IMR-90 (cell line): ENCODE data around the gene ACSS2. TPM values are rescaled to one million over a fixed set of nuclear protein-coding genes. Genes with fewer than 3 reads are reported as not detected.
A peak's percentile ranks its signal among the peaks of the same experiment; 100 is the strongest.

ENCODE experiments used
- ATAC-seq: fragments of 200-7000 bp; cut with Tn5 transposase; 2 replicates; pipeline ENCODE4 v1.9.1; 2020; ENCODE audit warnings: low read depth, mild to moderate bottlenecking, moderate library complexity
- BruUV-seq: library from RNA; stranded (reverse); fragments of 400-500 nt; replicated peaks from 2 replicates; lab custom pipeline; 2021; lab: Mats Ljungman, UMichigan
- CTCF ChIA-PET: fragments of 300-600 bp; formaldehyde crosslinking; extraction: SDS; loops from one replicate; lab custom pipeline; 2021; ENCODE audit warnings: antibody characterized with exemption; lab: Yijun Ruan, JAX
- POLR2A ChIA-PET: fragments of 300-600 bp; sonication (Branson Sonifier 250); formaldehyde crosslinking; loops from one replicate; lab custom pipeline; 2022; ENCODE audit warnings: antibody characterized with exemption; ENCODE audit not compliant: unreplicated experiment; lab: Charles Lee
- DNase-seq: peaks from one replicate; pipeline ENCODE4 v3.0.0; 2013
- H2AFZ ChIP-seq: replicated peaks from 2 replicates; pipeline ENCODE3; 2013; ENCODE audit warnings: low read length, mild to moderate bottlenecking; ENCODE audit not compliant: poor library complexity
- H2AK5ac ChIP-seq: 2 replicates; pipeline ENCODE4 v1.6.1; 2013; ENCODE audit warnings: low read depth, low read length, inconsistent platforms
- H2AK9ac ChIP-seq: replicated peaks from 2 replicates; pipeline ENCODE3; 2013; ENCODE audit warnings: mild to moderate bottlenecking, low read depth, low read length, moderate library complexity; ENCODE audit not compliant: poor library complexity
- H2BK120ac ChIP-seq: 2 replicates; pipeline ENCODE4 v1.6.1; 2013; ENCODE audit warnings: low read depth, low read length, inconsistent platforms
- H2BK15ac ChIP-seq: 3 replicates; pipeline ENCODE4 v1.6.1; 2013; ENCODE audit warnings: low read depth, low read length, inconsistent platforms
- H2BK20ac ChIP-seq: 2 replicates; pipeline ENCODE4 v1.6.1; 2013; ENCODE audit warnings: low read depth, mild to moderate bottlenecking, inconsistent platforms, low read length, moderate library complexity
- H2BK5ac ChIP-seq: 2 replicates; pipeline ENCODE4 v1.6.1; 2013; ENCODE audit warnings: mild to moderate bottlenecking, low read depth, low read length, inconsistent platforms; ENCODE audit not compliant: poor library complexity, severe bottlenecking
- H3K14ac ChIP-seq: replicated peaks from 2 replicates; pipeline ENCODE4 v1.6.1; 2013; ENCODE audit warnings: low read depth, low read length, inconsistent platforms
- H3K18ac ChIP-seq: 2 replicates; pipeline ENCODE4 v1.6.1; 2013; ENCODE audit warnings: low read depth, low read length, control low read depth
- H3K23ac ChIP-seq: 2 replicates; pipeline ENCODE4 v1.6.1; 2013; ENCODE audit warnings: low read depth, low read length, inconsistent platforms
- H3K27ac ChIP-seq: 2 replicates; pipeline ENCODE4 v1.5.1; 2013; ENCODE audit warnings: mild to moderate bottlenecking, control low read depth, low read length; ENCODE audit not compliant: insufficient read depth
- H3K27me3 ChIP-seq: 2 replicates; pipeline ENCODE4 v1.6.1; 2013; ENCODE audit warnings: low read length; ENCODE audit not compliant: control insufficient read depth, insufficient read depth
- H3K36me3 ChIP-seq: 2 replicates; pipeline ENCODE4 v1.6.1; 2013; ENCODE audit warnings: low read length, mixed read lengths; ENCODE audit not compliant: control insufficient read depth, insufficient read depth
- H3K4ac ChIP-seq: 2 replicates; pipeline ENCODE4 v1.6.1; 2013; ENCODE audit warnings: low read depth, low read length, inconsistent platforms
- H3K4me1 ChIP-seq: 2 replicates; pipeline ENCODE4 v1.6.1; 2013; ENCODE audit warnings: low read length, mixed read lengths; ENCODE audit not compliant: control insufficient read depth, insufficient read depth
- H3K4me2 ChIP-seq: 2 replicates; pipeline ENCODE4 v1.6.1; 2013; ENCODE audit warnings: low read depth, mild to moderate bottlenecking, control low read depth, low read length, moderate library complexity
- H3K4me3 ChIP-seq: 2 replicates; pipeline ENCODE4 v1.5.1; 2013; ENCODE audit warnings: low read depth, mild to moderate bottlenecking, control low read depth, low read length, moderate library complexity; ENCODE audit not compliant: insufficient read depth
- H3K56ac ChIP-seq: 2 replicates; pipeline ENCODE4 v1.6.1; 2013; ENCODE audit warnings: low read length, inconsistent platforms; ENCODE audit not compliant: insufficient read depth; ENCODE audit errors: extremely low read depth
- H3K79me1 ChIP-seq, 2 experiments: 2 replicates each; pipeline ENCODE4 v1.6.1; 2013; ENCODE audit warnings: low read length in 2 of 2, inconsistent platforms in 1 of 2, low read depth in 1 of 2
- H3K9ac ChIP-seq: 2 replicates; pipeline ENCODE4 v1.6.1; 2013; ENCODE audit warnings: low read depth, low read length, control low read depth
- H3K9me1 ChIP-seq: 2 replicates; pipeline ENCODE4 v1.6.1; 2013; ENCODE audit warnings: low read length, inconsistent platforms; ENCODE audit not compliant: insufficient read depth
- H3K9me3 ChIP-seq: 2 replicates; pipeline ENCODE4 v1.6.1; 2013; ENCODE audit warnings: low read length; ENCODE audit not compliant: control insufficient read depth, insufficient read depth
- H4K20me1 ChIP-seq: 2 replicates; pipeline ENCODE4 v1.6.1; 2013; ENCODE audit warnings: low read length, inconsistent platforms; ENCODE audit not compliant: insufficient read depth
- H4K5ac ChIP-seq: 2 replicates; pipeline ENCODE4 v1.6.1; 2013; ENCODE audit warnings: mild to moderate bottlenecking, low read depth, low read length, control low read depth
- H4K8ac ChIP-seq, 2 experiments: 2 replicates each; pipeline ENCODE4 v1.6.1; 2013; ENCODE audit warnings: low read depth in 2 of 2, low read length in 2 of 2, control low read depth in 1 of 2, inconsistent platforms in 1 of 2
- H4K91ac ChIP-seq: 2 replicates; pipeline ENCODE4 v1.6.1; 2013; ENCODE audit warnings: low read depth, low read length, inconsistent platforms; ENCODE audit not compliant: insufficient read depth
- CTCF ChIP-seq: conservative IDR thresholded peaks from 2 replicates; pipeline ENCODE4 v1.5.1; 2012; ENCODE audit warnings: mild to moderate bottlenecking, low read depth, low read length, improper control_type of control experiment
- MAZ ChIP-seq: IDR thresholded peaks from 2 replicates; pipeline ENCODE4 v1.6.1; 2012; ENCODE audit warnings: low read depth, mild to moderate bottlenecking, low read length, improper control_type of control experiment, moderate library complexity, borderline replicate concordance
- RAD21 ChIP-seq: IDR thresholded peaks from 2 replicates; pipeline ENCODE4 v1.6.1; 2012; ENCODE audit warnings: low read length, improper control_type of control experiment
- USF2 ChIP-seq: fragments of 150-350 bp; IDR thresholded peaks from 2 replicates; pipeline ENCODE4 v1.6.1; 2017; ENCODE audit warnings: mild to moderate bottlenecking, antibody characterized with exemption, low read length, low read depth
- WGBS, 2 experiments: methylation state at CpG; one replicate each; pipeline versions ENCODE4 v1.1.5 to v1.1.7; 2013; ENCODE audit warnings: missing lambda C conversion rate in 2 of 2; ENCODE audit not compliant: insufficient read length in 1 of 2; ENCODE audit errors: extremely low coverage in 2 of 2; 5-methylcytosine and 5-hydroxymethylcytosine counted together
- dilution Hi-C: fragments of 300-500 bp; cut with HindIII; formaldehyde crosslinking; loops from one replicate; pipeline ENCODE4 v1.14.3; 2018; ENCODE audit warnings: low sequenced_read_pairs; ENCODE audit not compliant: unreplicated experiment
- in situ Hi-C: fragments of 300-500 bp; cut with MboI; formaldehyde crosslinking; loops from 3 replicates; pipeline ENCODE4 v1.14.3; 2019; ENCODE audit warnings: low sequenced_read_pairs, inconsistent platforms, mixed read lengths
- intact Hi-C: fragments of 100-400 bp; cut with micrococcal nuclease; formaldehyde crosslinking; loops from 2 replicates; pipeline ENCODE4 v1.10.0; 2022
- polyA plus RNA-seq, 3 experiments: library from polyadenylated mRNA; depleted of rRNA; stranded (reverse); fragments of >200 nt; gene quantifications; 2 replicates each; pipeline ENCODE4 v1.2.3, GENCODE V29; 2012; ENCODE audit warnings: low replicate concordance in 1 of 3
- total RNA-seq: library from RNA; depleted of rRNA; stranded (reverse); fragments of >200 nt; gene quantifications from 2 replicates; pipeline ENCODE4 v1.2.3, GENCODE V29; 2012

Gene ACSS2
- total and polyA plus RNA-seq, 2 of the 4 experiments (the other 2 are of a cell fraction), result 26.9 to 46.4 TPM

- Histone ChIP-seq H3K27ac (no peak overlapping the region), H3K4ac (no peak overlapping the region), H3K9ac (no peak overlapping the region), H3K56ac (no peak overlapping the region), H3K4me2 (no peak overlapping the region), H4K8ac (no peak overlapping the region), H3K36me3 (peaks cover 5% of the 10 kb centered on the region), H3K79me1 (peaks cover 16 to 21% of the 10 kb centered on the region in 2 experiments; a peak in 3 of 4 replicates), H4K20me1 (no peaks in the 10 kb centered on the region), H3K4me1 (peaks cover 9% of the 10 kb centered on the region; the same call in 1 of the 2 replicates), H3K4me3 (no peak overlapping the region), H3K27me3 (no peaks in the 10 kb centered on the region), H2BK120ac (no peak overlapping the region), H3K9me1 (no peaks in the 10 kb centered on the region; the same call in none of the 2 replicates), H4K91ac (no peak overlapping the region), H2BK15ac (0 out of 3 replicates have a peak overlapping the region, but pooled peaks have one; percentile 37), H2BK5ac (no peak overlapping the region), H3K9me3 (no peaks in the 10 kb centered on the region), H2AK5ac (no peak overlapping the region), H3K14ac (no peak overlapping the region), H4K5ac (no peak overlapping the region), H3K18ac (no peak overlapping the region), H2AFZ (no peak overlapping the region), H2BK20ac (no peak overlapping the region), H3K23ac (no peak overlapping the region), H2AK9ac (no peak overlapping the region)
- no TSS peak for BruUV-seq
- in situ Hi-C loops, result no loop called here
- CTCF ChIA-PET, result interaction anchor here (0.7 kb wide), 1 partner anchor 14 kb away, joined by 3 read pairs; no protein-coding TSS in a partner anchor
- intact Hi-C loops, result no loop called here
- WGBS, 2 experiments, result no CpG with 5 or more reads among the region's 1 CpG
- no peak for DNase-seq
- ATAC-seq, result no peak
- POLR2A ChIA-PET, result interaction anchor here (0.6 kb wide), 1 partner anchor 576 kb away, joined by 4 read pairs; no protein-coding TSS in a partner anchor
- TF ChIP-seq RAD21, result no peak
- no peak for TF ChIP-seq CTCF
- TF ChIP-seq USF2, result no peak
- no peak for TF ChIP-seq MAZ
- dilution Hi-C loops, result no loop called here
These were observed 12.1 kb downstream of the ACSS2 start for GRCh38 chr20:34888468-34888867.
